IgD-negative memory B cell (primary cell): ENCODE results near the gene AKR1C1. TPM values are rescaled to one million over a fixed set of nuclear protein-coding genes. Genes with fewer than 3 reads are reported as not detected.
"Not testable (repeated sequence)": the region's sequence is repeated elsewhere in the genome, so short reads cannot be mapped to it uniquely, and the experiment has no call there.

Experiments
- H3K27ac Mint-ChIP-seq, 3 donors: one replicate each; pipeline ENCODE4 v1.8.0; 2020 to 2022; ENCODE audit warnings: mild to moderate bottlenecking in 3 of 3, mixed read lengths in 3 of 3, moderate library complexity in 1 of 3
- H3K27me3 Mint-ChIP-seq: one replicate; pipeline ENCODE4 v1.8.0; 2021; ENCODE audit warnings: mixed read lengths
- H3K36me3 Mint-ChIP-seq: one replicate; pipeline ENCODE4 v1.8.0; 2020; ENCODE audit warnings: mild to moderate bottlenecking, mixed read lengths
- H3K4me1 Mint-ChIP-seq, 3 donors: one replicate each; pipeline ENCODE4 v1.8.0; 2020 to 2022; ENCODE audit warnings: mixed read lengths in 3 of 3, mild to moderate bottlenecking in 1 of 3
- H3K4me3 Mint-ChIP-seq, 4 donors: one replicate each; pipeline ENCODE4 v1.8.0; 2020 to 2022; ENCODE audit warnings: mild to moderate bottlenecking in 4 of 4, mixed read lengths in 4 of 4, moderate library complexity in 3 of 4
- H3K9me3 Mint-ChIP-seq, 3 donors: one replicate each; pipeline ENCODE4 v1.8.0; 2020 to 2021; ENCODE audit warnings: mixed read lengths in 3 of 3, mild to moderate bottlenecking in 1 of 3
- polyA plus RNA-seq: library from polyadenylated mRNA; unstranded; fragments of 300-500 nt; fragmentation: Illumina TruSeq; gene quantifications from one replicate; pipeline ENCODE4 v1.2.3, GENCODE V29; 2021

AKR1C1 gene
- polyA plus RNA-seq, 1 donor from 2014 or later = not detected

GRCh38 chr10:4943416-4943815 lies 19.8 kb upstream of the AKR1C1 start:
- H3K4me3 Mint-ChIP-seq = not testable (repeated sequence)

DNA sequence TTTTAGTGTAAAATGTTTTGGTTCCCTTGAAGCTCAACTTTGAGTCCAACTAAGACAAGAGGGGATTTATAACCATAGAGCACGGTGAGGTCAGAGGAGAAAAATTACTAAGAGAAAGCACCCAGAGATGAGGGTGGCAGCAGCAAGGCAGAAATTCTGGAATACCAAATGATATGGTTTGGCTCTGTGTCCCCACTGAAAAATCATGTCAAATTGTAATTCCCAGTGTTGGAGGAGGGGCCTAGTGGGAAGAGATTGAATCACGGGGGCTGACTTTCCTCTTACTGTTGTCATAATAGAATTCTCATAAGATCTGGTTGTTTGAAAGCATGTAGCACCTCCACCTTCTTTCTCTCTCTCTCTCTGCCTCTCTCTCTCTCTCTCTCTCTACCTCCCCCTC lies 19.4 kb upstream of the AKR1C1 start:
- H3K36me3 Mint-ChIP-seq = no peaks in the 10 kb centered on the region
- no peaks in the 10 kb centered on the region for H3K4me1 Mint-ChIP-seq
- no peak overlapping the region for H3K27ac Mint-ChIP-seq
- H3K27me3 Mint-ChIP-seq = no peaks in the 10 kb centered on the region
- H3K4me3 Mint-ChIP-seq = no peak overlapping the region
- no peaks in the 10 kb centered on the region for H3K9me3 Mint-ChIP-seq

More at GRCh38 chr10:4943416-4943815, 19.8 kb upstream of the AKR1C1 start:
- H3K9me3 Mint-ChIP-seq, H3K36me3 Mint-ChIP-seq, H3K27ac Mint-ChIP-seq, H3K4me1 Mint-ChIP-seq, H3K27me3 Mint-ChIP-seq: not testable (repeated sequence)

- Mint-ChIP-seq H3K9me3 (no peaks in the 10 kb centered on the region), H3K4me1 (no peaks in the 10 kb centered on the region)
Observed at GRCh38 chr10:4944841-4945240, 18.4 kb upstream of the AKR1C1 start.

DNA sequence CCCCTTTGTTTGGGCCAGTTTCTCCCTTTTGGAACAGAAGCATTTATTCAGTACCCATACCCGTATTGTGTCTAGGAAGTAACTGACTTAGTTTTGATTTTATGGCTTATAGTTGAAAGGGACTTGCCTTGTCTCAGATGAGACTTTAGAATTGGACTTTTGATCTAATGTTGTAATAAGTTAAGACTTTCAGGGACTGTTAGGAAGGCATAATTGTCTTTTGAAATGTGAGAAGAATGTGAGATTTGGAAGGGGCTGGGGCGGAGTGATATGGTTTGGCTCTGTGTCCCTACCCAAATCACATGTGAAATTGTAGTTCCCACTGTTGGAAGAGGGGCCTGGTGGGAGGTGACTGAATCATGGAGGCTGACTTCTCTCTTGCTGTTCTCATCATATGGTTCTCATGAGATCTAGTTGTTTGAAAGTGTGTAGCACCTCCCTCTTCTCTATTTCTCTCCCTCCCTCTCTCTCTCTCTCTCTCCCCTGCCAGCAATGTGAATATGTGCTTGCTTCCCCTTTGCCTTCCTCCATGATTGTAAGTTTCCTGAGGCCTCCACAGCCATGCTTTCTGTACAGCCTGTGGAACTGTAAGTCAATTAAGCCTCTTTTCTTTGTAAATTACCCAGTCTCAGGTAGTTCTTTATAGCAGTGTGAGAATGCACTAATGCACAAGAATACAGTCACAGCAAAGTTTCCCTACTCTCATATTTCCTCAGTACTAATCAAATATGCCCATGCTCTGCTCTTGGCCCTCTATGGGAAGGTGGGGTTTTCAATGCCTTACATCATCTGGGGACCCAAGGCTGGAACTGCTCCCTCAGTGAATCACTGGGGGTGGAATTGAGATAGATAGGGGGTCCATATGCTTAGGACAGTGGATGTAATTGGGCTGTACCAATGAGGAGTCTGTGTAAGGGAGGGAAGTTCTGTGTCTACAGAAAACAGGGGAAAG lies 17.2 kb upstream of the AKR1C1 start:
- Mint-ChIP-seq H3K27me3 (no peaks in the 10 kb centered on the region), H3K36me3 (no peaks in the 10 kb centered on the region), H3K9me3 (peaks cover 0 to 2% (median 0%) of the 10 kb centered on the region in 3 donors), H3K4me3 (no peak overlapping the region), H3K4me1 (no peaks in the 10 kb centered on the region), H3K27ac (no peak overlapping the region)

More at GRCh38 chr10:4944841-4945240, 18.4 kb upstream of the AKR1C1 start:
- Mint-ChIP-seq H3K36me3 (no peaks in the 10 kb centered on the region), H3K4me3 (peak overlapping the region in 1 of 4 donors; percentile 8), H3K27ac (no peak overlapping the region), H3K27me3 (no peaks in the 10 kb centered on the region)

DNA sequence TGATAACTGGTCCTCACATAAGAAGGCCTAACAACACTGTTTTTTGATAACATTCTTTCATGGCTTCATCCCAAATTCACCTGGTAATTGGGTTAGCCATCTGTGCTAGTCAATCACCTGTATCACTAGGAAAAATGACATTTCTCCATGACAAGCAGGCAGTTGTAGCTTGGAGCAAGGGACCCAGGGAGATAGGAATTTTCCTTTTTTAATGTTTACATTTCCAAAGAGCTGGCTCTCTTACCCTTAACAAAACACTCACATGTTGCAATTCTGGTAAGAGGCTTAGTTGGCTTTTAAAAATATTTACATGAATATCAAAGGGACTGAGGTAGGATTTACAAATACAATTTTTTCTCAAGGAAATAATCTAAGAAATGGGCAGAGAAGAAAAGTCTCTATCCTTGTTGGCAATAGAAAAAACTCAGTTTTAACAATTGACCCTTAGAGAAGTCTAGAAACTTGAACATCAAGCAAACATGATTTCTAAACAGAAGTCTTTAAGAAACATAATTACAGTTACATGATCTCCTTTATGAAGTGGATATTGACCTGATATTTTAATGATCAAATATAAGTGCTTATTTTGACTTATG lies 16.1 kb upstream of the AKR1C1 start:
- Mint-ChIP-seq H3K36me3 (no peaks in the 10 kb centered on the region), H3K4me3 (no peak overlapping the region), H3K27me3 (no peaks in the 10 kb centered on the region), H3K4me1 (no peaks in the 10 kb centered on the region), H3K9me3 (peaks cover 0 to 2% (median 0%) of the 10 kb centered on the region in 3 donors), H3K27ac (no peak overlapping the region)

DNA sequence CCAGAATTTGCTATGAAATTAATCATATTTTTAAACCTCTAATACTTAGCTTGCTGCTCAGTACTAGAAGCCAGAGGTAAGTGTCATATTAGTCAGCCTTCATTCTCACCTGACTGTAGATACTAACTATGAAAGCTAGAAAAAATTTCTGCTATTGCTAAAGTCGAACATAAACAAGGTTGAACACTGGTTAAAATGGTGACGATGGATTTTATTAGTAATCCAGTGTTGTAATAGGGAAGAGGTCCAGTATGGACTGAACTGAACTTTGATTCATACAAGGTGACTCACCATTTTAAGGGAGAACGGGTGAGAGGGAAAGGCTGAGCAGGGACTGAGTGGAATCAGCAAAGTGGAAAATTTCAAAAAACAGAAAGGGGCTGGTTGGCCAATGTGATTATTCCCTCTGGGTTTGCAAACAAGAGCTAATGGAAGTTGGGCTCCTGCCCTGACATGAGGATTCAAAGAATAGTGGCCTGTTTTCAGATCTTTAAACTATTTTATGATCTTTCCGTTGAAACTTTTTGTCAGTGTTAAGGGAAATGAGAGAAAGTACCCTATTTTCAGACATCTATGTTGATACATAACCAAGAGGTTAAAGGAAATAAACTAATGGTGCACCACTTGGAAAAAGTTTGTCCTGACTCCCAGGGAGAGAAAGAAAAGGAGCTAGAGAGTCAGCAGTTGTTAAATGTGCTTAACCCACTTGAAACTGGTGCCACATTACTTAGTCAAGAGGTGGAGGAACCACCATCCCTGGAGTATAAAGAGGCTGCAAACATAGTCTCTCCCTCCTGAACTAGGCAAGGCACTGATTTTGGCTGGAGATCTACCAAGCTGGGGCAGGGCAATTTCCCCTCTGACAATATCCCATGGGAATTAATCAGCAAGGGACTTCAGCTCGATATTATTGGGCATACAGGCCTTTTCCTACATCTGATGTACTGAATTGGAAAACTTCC lies 15.3 kb upstream of the AKR1C1 start:
- H3K9me3 Mint-ChIP-seq = peaks cover 0 to 2% (median 0%) of the 10 kb centered on the region in 3 donors
- no peak overlapping the region for H3K4me3 Mint-ChIP-seq
- no peaks in the 10 kb centered on the region for H3K36me3 Mint-ChIP-seq
- H3K27ac Mint-ChIP-seq = no peak overlapping the region
- H3K4me1 Mint-ChIP-seq = no peaks in the 10 kb centered on the region
- H3K27me3 Mint-ChIP-seq = no peaks in the 10 kb centered on the region

- H3K9me3 Mint-ChIP-seq, H3K36me3 Mint-ChIP-seq, H3K4me1 Mint-ChIP-seq, H3K27me3 Mint-ChIP-seq, H3K4me3 Mint-ChIP-seq: not testable (repeated sequence)
- peak overlapping the region in 1 of 3 donors; percentile 71 for H3K27ac Mint-ChIP-seq
Observed at GRCh38 chr10:4951512-4952162, 11.6 kb upstream of the AKR1C1 start.

GRCh38 chr10:4953405-4953804 lies 9.8 kb upstream of the AKR1C1 start:
- Mint-ChIP-seq H3K36me3 (no peaks in the 10 kb centered on the region), H3K27me3 (no peaks in the 10 kb centered on the region), H3K9me3 (peaks cover 0 to 2% (median 2%) of the 10 kb centered on the region in 3 donors), H3K4me1 (no peaks in the 10 kb centered on the region), H3K4me3 (no peak overlapping the region), H3K27ac (no peak overlapping the region)

DNA sequence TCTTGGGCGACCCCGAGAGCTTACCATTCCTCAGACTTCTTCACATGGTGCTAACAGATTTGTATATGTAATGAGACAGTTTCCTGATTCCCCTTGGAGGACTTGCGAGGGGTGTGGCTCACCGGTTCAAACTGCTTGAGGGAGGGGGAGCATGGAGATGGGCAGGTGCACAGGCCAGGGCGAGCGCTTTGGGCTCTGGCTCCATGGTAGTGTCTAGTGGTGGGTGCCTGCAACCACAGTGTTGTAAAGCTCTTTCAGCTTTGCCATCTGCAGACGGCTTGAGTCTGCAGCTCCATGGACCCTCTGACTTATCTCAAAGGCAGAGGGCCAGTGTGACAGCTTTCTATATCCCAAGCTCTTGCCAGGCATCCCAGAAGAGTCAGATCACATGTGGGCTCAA lies 7.1 kb upstream of the AKR1C1 start:
- not testable (repeated sequence) for H3K27ac Mint-ChIP-seq, H3K36me3 Mint-ChIP-seq, H3K4me1 Mint-ChIP-seq, H3K9me3 Mint-ChIP-seq, H3K27me3 Mint-ChIP-seq, H3K4me3 Mint-ChIP-seq

DNA sequence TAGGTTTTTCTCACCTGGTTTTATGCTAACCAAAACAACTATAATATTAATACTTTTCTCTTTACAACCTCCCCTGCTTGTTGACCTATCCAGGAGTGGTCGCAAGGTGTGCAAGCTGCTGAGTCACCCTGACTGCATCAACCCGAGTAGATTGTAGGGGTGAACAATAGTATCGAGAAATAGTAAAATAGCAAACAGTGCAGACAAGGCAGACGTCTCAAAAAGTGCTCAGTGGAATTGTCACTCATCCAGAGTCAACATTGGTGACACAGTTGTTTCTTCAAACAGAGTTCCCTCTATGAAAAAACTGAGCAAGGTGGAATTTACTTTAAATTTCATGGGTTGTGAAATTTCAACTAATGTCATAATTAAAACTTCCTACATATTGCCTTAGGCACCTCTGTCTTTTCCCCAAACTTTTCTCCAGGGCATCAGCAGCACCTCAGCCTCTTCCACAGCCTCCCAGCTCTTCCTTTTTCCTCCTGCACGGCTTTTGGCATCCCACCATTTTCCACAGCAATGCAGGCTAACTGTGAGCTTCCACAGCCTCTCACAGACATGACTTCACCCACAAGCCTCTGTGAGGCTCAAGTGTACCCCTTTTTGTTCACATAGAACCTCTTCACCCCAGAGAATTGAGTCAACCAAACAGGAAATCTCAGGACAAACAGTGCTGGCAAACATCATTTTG lies 6.1 kb upstream of the AKR1C1 start:
- H3K27me3 Mint-ChIP-seq, H3K27ac Mint-ChIP-seq, H3K4me3 Mint-ChIP-seq, H3K9me3 Mint-ChIP-seq, H3K4me1 Mint-ChIP-seq, H3K36me3 Mint-ChIP-seq: not testable (repeated sequence)

GRCh38 chr10:4961558-4961957 lies 1.7 kb upstream of the AKR1C1 start:
- H3K4me1 Mint-ChIP-seq, H3K27ac Mint-ChIP-seq, H3K36me3 Mint-ChIP-seq, H3K4me3 Mint-ChIP-seq, H3K9me3 Mint-ChIP-seq, H3K27me3 Mint-ChIP-seq: not testable (repeated sequence)

GRCh38 chr10:4962308-4962707 lies 907 bp upstream of the AKR1C1 start:
- not testable (repeated sequence) for H3K4me1 Mint-ChIP-seq, H3K9me3 Mint-ChIP-seq, H3K4me3 Mint-ChIP-seq, H3K36me3 Mint-ChIP-seq, H3K27ac Mint-ChIP-seq, H3K27me3 Mint-ChIP-seq

- H3K27me3 Mint-ChIP-seq, H3K27ac Mint-ChIP-seq, H3K9me3 Mint-ChIP-seq, H3K36me3 Mint-ChIP-seq, H3K4me1 Mint-ChIP-seq, H3K4me3 Mint-ChIP-seq: not testable (repeated sequence)
Observed at GRCh38 chr10:4963815-4964154, 570 bp downstream of the AKR1C1 start.

DNA sequence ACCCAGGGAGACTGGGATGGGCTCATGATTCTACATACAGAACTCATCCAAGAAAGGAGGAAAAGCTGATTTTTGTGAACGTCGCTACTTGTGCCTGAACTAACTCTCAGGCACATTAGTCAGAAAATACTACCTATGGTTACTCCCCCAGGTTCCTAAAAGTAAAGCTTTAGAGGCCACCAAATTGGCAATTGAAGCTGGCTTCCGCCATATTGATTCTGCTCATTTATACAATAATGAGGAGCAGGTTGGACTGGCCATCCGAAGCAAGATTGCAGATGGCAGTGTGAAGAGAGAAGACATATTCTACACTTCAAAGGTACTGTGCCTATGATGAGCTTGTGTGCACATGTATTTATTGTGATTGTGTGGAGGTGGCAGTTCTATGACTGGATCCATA lies 2.5 kb downstream of the AKR1C1 start:
- H3K9me3 Mint-ChIP-seq, H3K27ac Mint-ChIP-seq, H3K36me3 Mint-ChIP-seq, H3K4me1 Mint-ChIP-seq, H3K27me3 Mint-ChIP-seq, H3K4me3 Mint-ChIP-seq: not testable (repeated sequence)
